Measurements from ENCODE around the gene NLGN1. TPM values are rescaled to one million over a fixed set of nuclear protein-coding genes. Genes with fewer than 3 reads are reported as not detected.
A peak's percentile ranks its signal among the peaks of the same experiment; 100 is the strongest.
"Not testable (repeated sequence)": the region's sequence is repeated elsewhere in the genome, so short reads cannot be mapped to it uniquely, and the experiment has no call there.

Gene NLGN1
- total RNA-seq = 10 to 100 TPM in 1 of 3 donors, 1 to 10 TPM in 1, under 1 TPM in 1; 0.43 to 14.3 (median 2.0) TPM
- long read RNA-seq, donor 1 = 0 reads
- long read RNA-seq, donor 2 = 0 reads

- H3K4me1 ChIP-seq (ENCODE audit: low read depth) = peaks cover 7% of the 10 kb centered on the region
- ATAC-seq (peak; percentile 56), DNase-seq (peak; percentile 27 to 59 (median 57))
- H3K36me3 ChIP-seq (ENCODE audit: low read depth) = no peaks in the 10 kb centered on the region
- H3K9me3 ChIP-seq = no peaks in the 10 kb centered on the region
- H3K4me3 ChIP-seq = no peak within 1 kb of the TSS
- TF ChIP-seq CTCF (IDR thresholded peaks at IDR 0.05) = no peak
- intact Hi-C loops (cut with DNase I, micrococcal nuclease) = no loop called here
Measured at GRCh38 chr3:173397161-173398110, at the start of gene NLGN1. Gene NLGN1, plus strand, starts transcription at chr3:173397744.

GRCh38 chr3:173351886-173352285 lies 45.7 kb upstream of the NLGN1 start:
- no peak for TF ChIP-seq CTCF (IDR thresholded peaks at IDR 0.05)
- Histone ChIP-seq H3K4me3 (no peak overlapping the region), H3K9me3 (no peaks in the 10 kb centered on the region), H3K36me3 (ENCODE audit: low read depth) (no peaks in the 10 kb centered on the region), H3K4me1 (ENCODE audit: low read depth) (no peaks in the 10 kb centered on the region)
- DNase-seq = no peak
- ATAC-seq = no peak
- intact Hi-C loops (cut with DNase I, micrococcal nuclease) = no loop called here

GRCh38 chr3:173353137-173353536 lies 44.4 kb upstream of the NLGN1 start:
- H3K4me1 ChIP-seq (ENCODE audit: low read depth); H3K4me3 ChIP-seq; DNase-seq; H3K36me3 ChIP-seq (ENCODE audit: low read depth); intact Hi-C loops (cut with DNase I, micrococcal nuclease); ATAC-seq; H3K9me3 ChIP-seq: not testable (repeated sequence)

- intact Hi-C loops (cut with DNase I, micrococcal nuclease) = no loop called here
- DNase-seq = no peak
- H3K4me1 ChIP-seq (ENCODE audit: low read depth) = no peaks in the 10 kb centered on the region
- H3K4me3 ChIP-seq = no peak overlapping the region
- H3K9me3 ChIP-seq = no peaks in the 10 kb centered on the region
- no peaks in the 10 kb centered on the region for H3K36me3 ChIP-seq (ENCODE audit: low read depth)
- ATAC-seq = no peak
- TF ChIP-seq CTCF (IDR thresholded peaks at IDR 0.05) = no peak
Measured at GRCh38 chr3:173354124-173354523, 43.4 kb upstream of the NLGN1 start.

GRCh38 chr3:173371848-173372487 lies 25.6 kb upstream of the NLGN1 start:
- H3K36me3 ChIP-seq (ENCODE audit: low read depth) = no peaks in the 10 kb centered on the region
- H3K9me3 ChIP-seq = no peaks in the 10 kb centered on the region
- H3K4me1 ChIP-seq (ENCODE audit: low read depth) = no peaks in the 10 kb centered on the region
- no peak for ATAC-seq
- no peak for TF ChIP-seq CTCF (IDR thresholded peaks at IDR 0.05)
- H3K4me3 ChIP-seq = no peak overlapping the region
- intact Hi-C loops (cut with DNase I, micrococcal nuclease) = no loop called here
- peak in 1 of 3 donors; percentile 33 for DNase-seq

GRCh38 chr3:173380681-173381080 lies 16.9 kb upstream of the NLGN1 start:
- no peak for DNase-seq
- H3K9me3 ChIP-seq = no peaks in the 10 kb centered on the region
- H3K36me3 ChIP-seq (ENCODE audit: low read depth) = no peaks in the 10 kb centered on the region
- TF ChIP-seq CTCF (IDR thresholded peaks at IDR 0.05) = no peak
- intact Hi-C loops (cut with DNase I, micrococcal nuclease) = no loop called here
- H3K4me1 ChIP-seq (ENCODE audit: low read depth) = no peaks in the 10 kb centered on the region
- no peak for ATAC-seq
- H3K4me3 ChIP-seq = no peak overlapping the region

GRCh38 chr3:173381936-173382335 lies 15.6 kb upstream of the NLGN1 start:
- H3K9me3 ChIP-seq; intact Hi-C loops (cut with DNase I, micrococcal nuclease); H3K4me1 ChIP-seq (ENCODE audit: low read depth); DNase-seq; H3K4me3 ChIP-seq; ATAC-seq; H3K36me3 ChIP-seq (ENCODE audit: low read depth): not testable (repeated sequence)
